Endodermal cell (in vitro differentiated cells): ENCODE data around the gene ARHGAP5. TPM values are rescaled to one million over a fixed set of nuclear protein-coding genes. Genes with fewer than 3 reads are reported as not detected.
A peak's percentile ranks its signal among the peaks of the same experiment; 100 is the strongest.

ENCODE experiments used
- DNase-seq: peaks from one replicate; pipeline ENCODE4 v3.0.0-alpha.2; 2017
- H3K27ac ChIP-seq: 2 replicates; pipeline ENCODE4 v1.5.1; 2013; ENCODE audit warnings: mild to moderate bottlenecking, low read depth, low read length, moderate library complexity
- H3K27me3 ChIP-seq: 2 replicates; pipeline ENCODE4 v1.6.1; 2013; ENCODE audit warnings: mild to moderate bottlenecking, low read length, moderate library complexity; ENCODE audit not compliant: insufficient read depth, control insufficient read depth, poor library complexity, severe bottlenecking
- H3K36me3 ChIP-seq: 2 replicates; pipeline ENCODE4 v1.7.0; 2013; ENCODE audit warnings: mild to moderate bottlenecking, low read length, moderate library complexity; ENCODE audit not compliant: control insufficient read depth, insufficient read depth
- H3K4me1 ChIP-seq: one replicate; pipeline ENCODE4 v1.7.0; 2013; ENCODE audit warnings: low read length; ENCODE audit not compliant: control insufficient read depth, insufficient read depth
- H3K4me3 ChIP-seq: 2 replicates; pipeline ENCODE4 v1.5.1; 2013; ENCODE audit warnings: mild to moderate bottlenecking, low read length, moderate library complexity
- H3K9ac ChIP-seq: 2 replicates; pipeline ENCODE4 v1.6.1; 2013; ENCODE audit warnings: mild to moderate bottlenecking, low read length, moderate library complexity; ENCODE audit not compliant: poor library complexity, severe bottlenecking; ENCODE audit errors: extremely low read depth
- H3K9me3 ChIP-seq: 2 replicates; pipeline ENCODE4 v1.6.1; 2013; ENCODE audit warnings: mild to moderate bottlenecking, low read length, moderate library complexity; ENCODE audit not compliant: control insufficient read depth
- H3K27ac Mint-ChIP-seq: 2 replicates; pipeline ENCODE4 v1.8.0; 2020; ENCODE audit warnings: mixed read lengths
- H3K27me3 Mint-ChIP-seq: 2 replicates; pipeline ENCODE4 v1.8.0; 2021; ENCODE audit warnings: mild to moderate bottlenecking, mixed read lengths; ENCODE audit not compliant: insufficient read depth
- H3K36me3 Mint-ChIP-seq: 2 replicates; pipeline ENCODE4 v1.8.0; 2020; ENCODE audit warnings: low read depth, mixed read lengths
- H3K4me1 Mint-ChIP-seq: 2 replicates; pipeline ENCODE4 v1.8.0; 2020; ENCODE audit warnings: mixed read lengths
- H3K4me3 Mint-ChIP-seq: 2 replicates; pipeline ENCODE4 v1.8.0; 2020; ENCODE audit warnings: mild to moderate bottlenecking, moderate library complexity, mixed read lengths
- H3K9me3 Mint-ChIP-seq: 2 replicates; pipeline ENCODE4 v1.8.0; 2020; ENCODE audit warnings: mild to moderate bottlenecking, mixed read lengths
- WGBS, 2 experiments: methylation state at CpG; one replicate each; pipeline versions ENCODE4 v1.1.5 to v1.1.7; 2013; ENCODE audit warnings: missing lambda C conversion rate in 2 of 2, mixed read lengths in 1 of 2; ENCODE audit not compliant: insufficient coverage in 1 of 2, insufficient read length in 1 of 2; 5-methylcytosine and 5-hydroxymethylcytosine counted together
- total RNA-seq, 2 donors: library from RNA; stranded (reverse); fragmentation: NEBNext Ultra II Directional in 1 of 2; extraction: Animal tissue kit (Norgen Biotek cat#: 25700) in 1 of 2; gene quantifications; 2 replicates in 1 of 2; 3 replicates in 1 of 2; pipeline ENCODE4 v1.2.1, GENCODE V29; 2021
- TF ChIP-seq, protein P1 (sequence below): fragments of 200-600 bp; sonication (generic); conservative IDR thresholded peaks from 2 replicates; pipeline ENCODE4 v1.5.0; 2021; ENCODE audit warnings: antibody characterized with exemption, mild to moderate bottlenecking

The ARHGAP5 gene
- total RNA-seq, 2 donors from 2014 or later = 122 to 133 TPM

DNA sequence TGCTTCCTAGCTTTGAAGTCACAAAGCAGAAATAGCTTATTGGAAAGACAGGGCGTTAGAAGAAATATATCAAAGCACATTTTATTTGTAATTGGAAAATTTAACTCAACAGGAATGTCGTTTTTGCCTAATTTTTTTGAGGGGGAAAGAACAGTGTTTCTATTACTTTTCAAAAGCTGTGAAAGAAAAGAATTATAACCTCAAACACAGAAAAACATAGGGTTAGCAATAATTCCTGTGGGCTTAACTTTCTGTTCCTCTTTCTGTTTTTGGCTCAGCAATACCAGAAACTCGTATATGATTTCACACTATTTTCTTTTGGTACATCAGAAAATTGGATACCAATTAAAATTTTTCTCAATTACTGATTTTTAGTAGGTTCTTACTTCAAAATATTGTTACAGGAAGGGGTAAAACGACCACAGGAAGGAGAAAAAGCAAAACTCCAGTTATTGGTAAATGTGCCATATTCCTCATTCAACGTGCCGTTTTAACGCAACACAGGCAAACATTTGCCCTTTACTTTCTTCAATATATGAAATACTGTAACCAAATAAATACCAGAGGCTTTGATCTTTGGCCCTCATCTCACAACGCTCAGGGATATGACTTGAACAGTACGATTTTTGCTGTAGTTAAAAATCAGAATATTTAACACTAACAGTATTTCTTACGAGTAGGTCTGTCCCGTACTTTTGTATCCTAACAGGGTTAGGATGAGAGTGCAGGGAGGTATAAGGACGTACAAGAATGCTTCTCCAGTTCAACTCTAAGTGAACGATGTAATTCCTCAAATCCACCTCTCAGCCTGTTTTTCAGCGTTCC lies 123.5 kb downstream of the ARHGAP5 start:
- H3K27ac Mint-ChIP-seq = no peak overlapping the region
- TF ChIP-seq, protein P1, sequence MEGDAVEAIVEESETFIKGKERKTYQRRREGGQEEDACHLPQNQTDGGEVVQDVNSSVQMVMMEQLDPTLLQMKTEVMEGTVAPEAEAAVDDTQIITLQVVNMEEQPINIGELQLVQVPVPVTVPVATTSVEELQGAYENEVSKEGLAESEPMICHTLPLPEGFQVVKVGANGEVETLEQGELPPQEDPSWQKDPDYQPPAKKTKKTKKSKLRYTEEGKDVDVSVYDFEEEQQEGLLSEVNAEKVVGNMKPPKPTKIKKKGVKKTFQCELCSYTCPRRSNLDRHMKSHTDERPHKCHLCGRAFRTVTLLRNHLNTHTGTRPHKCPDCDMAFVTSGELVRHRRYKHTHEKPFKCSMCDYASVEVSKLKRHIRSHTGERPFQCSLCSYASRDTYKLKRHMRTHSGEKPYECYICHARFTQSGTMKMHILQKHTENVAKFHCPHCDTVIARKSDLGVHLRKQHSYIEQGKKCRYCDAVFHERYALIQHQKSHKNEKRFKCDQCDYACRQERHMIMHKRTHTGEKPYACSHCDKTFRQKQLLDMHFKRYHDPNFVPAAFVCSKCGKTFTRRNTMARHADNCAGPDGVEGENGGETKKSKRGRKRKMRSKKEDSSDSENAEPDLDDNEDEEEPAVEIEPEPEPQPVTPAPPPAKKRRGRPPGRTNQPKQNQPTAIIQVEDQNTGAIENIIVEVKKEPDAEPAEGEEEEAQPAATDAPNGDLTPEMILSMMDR = peak; percentile 29
- WGBS, 2 experiments = 26 to 35% methylated on average over 6 to 11 of the region's 14 CpGs

DNA sequence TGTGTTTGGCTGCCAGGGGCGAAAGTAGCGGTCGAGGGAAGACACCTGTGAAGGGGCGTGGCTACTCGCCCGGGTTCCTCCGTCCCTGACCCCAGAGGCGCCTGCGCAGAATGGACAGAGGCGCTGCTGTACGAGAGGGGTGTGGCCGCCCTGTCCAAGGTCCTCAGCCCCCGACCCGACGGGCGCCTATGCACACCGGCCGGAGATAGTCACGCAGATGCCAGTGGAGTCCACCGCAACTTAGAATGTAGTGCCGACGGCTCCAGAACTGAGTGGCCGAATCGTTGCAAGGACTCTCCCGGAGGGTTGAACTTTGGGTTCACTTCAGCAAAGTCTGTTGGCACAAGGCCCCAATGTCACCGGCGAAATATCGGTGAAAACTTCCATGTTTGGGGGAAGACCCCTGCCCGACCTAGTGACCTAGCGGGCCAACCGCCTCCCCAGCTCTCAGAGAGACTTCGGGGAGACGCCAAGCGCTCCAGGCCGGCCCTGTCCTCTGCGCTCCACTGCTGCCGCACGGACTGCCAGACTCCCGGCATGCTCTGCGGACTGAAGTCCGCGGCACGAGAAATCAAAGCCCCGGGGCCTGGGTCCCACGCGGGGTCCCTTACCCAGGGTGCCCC lies 124.2 kb downstream of the ARHGAP5 start:
- peak overlapping the region; percentile 95 for H3K27ac ChIP-seq
- DNase-seq = peak; percentile 98
- WGBS, 2 experiments = 0% methylated on average over 18 to 46 of the region's 46 CpGs
- H3K4me1 ChIP-seq = no peaks in the 10 kb centered on the region
- H3K9me3 ChIP-seq = no peaks in the 10 kb centered on the region
- H3K36me3 Mint-ChIP-seq = no peaks in the 10 kb centered on the region
- no peaks in the 10 kb centered on the region for H3K27me3 ChIP-seq
- peak overlapping the region; percentile 86 for H3K4me3 Mint-ChIP-seq
- peaks cover 36% of the 10 kb centered on the region for H3K4me1 Mint-ChIP-seq
- H3K4me3 ChIP-seq = peak overlapping the region; percentile 93
- peaks cover 7% of the 10 kb centered on the region for H3K27me3 Mint-ChIP-seq
- TF ChIP-seq, protein P1 = no peak
- H3K27ac Mint-ChIP-seq = peak overlapping the region; percentile 100
- peak overlapping the region; percentile 97 for H3K9ac ChIP-seq
- H3K36me3 ChIP-seq = no peaks in the 10 kb centered on the region
- H3K9me3 Mint-ChIP-seq = no peaks in the 10 kb centered on the region

More for the DNA sequence above, 123.5 kb downstream of the ARHGAP5 start:
- Mint-ChIP-seq H3K36me3 (no peaks in the 10 kb centered on the region), H3K27me3 (peaks cover 7% of the 10 kb centered on the region), H3K9me3 (no peaks in the 10 kb centered on the region), H3K4me1 (peaks cover 29% of the 10 kb centered on the region), H3K4me3 (peak overlapping the region; percentile 86)
- Histone ChIP-seq H3K36me3 (no peaks in the 10 kb centered on the region), H3K4me3 (peak overlapping the region; percentile 93), H3K4me1 (no peaks in the 10 kb centered on the region), H3K9me3 (no peaks in the 10 kb centered on the region), H3K27me3 (no peaks in the 10 kb centered on the region), H3K9ac (no peak overlapping the region), H3K27ac (no peak overlapping the region)
- no peak for DNase-seq

DNA sequence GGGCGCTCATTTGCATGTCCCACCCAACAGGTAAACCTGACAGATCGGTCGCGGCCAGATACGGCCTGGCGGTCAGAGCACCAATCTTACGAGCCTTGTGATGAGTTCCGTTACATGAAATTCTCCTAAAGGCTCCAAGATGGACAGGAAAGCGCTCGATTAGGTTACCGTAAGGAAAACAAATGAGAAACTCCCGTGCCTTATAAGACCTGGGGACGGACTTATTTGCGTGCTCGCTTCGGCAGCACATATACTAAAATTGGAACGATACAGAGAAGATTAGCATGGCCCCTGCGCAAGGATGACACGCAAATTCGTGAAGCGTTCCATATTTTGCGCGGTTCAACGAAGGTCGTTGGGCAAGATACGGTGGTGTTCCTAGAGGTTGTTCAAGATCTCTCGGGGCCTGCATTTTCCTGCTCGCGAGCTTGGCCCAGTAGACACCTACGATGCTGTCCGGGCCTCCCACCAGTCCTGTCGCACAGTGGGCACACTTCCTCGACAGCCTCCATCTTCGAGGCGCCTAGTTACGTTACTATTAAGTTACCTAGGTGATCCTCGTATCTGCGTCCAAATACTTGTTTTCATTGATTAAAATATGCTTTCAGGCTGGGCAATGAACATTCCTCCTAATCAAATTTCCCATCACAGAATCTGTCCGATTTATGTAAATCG lies 124.8 kb downstream of the ARHGAP5 start, which contains the start of gene RNU6-7:
Gene RNU6-7 (plus strand): TSS at position 230 of the 675 bp plus-strand sequence.
- no peaks in the 10 kb centered on the region for H3K36me3 Mint-ChIP-seq
- peak within 1 kb of the TSS; percentile 86 for H3K4me3 Mint-ChIP-seq
- H3K9ac ChIP-seq = peak within 1 kb of the TSS; percentile 97
- no peaks in the 10 kb centered on the region for H3K9me3 Mint-ChIP-seq
- peak within 1 kb of the TSS; percentile 95 for H3K27ac ChIP-seq
- peak within 1 kb of the TSS; percentile 100 for H3K27ac Mint-ChIP-seq
- TF ChIP-seq, protein P1 = no peak
- H3K4me1 Mint-ChIP-seq = peaks cover 42% of the 10 kb centered on the region
- DNase-seq = peak; percentile 66
- H3K27me3 Mint-ChIP-seq = peaks cover 7% of the 10 kb centered on the region
- WGBS, 2 experiments = 2% methylated on average over 23 to 40 of the region's 40 CpGs
- no peaks in the 10 kb centered on the region for H3K27me3 ChIP-seq
- H3K9me3 ChIP-seq = no peaks in the 10 kb centered on the region
- no peaks in the 10 kb centered on the region for H3K4me1 ChIP-seq
- H3K36me3 ChIP-seq = no peaks in the 10 kb centered on the region
- peak within 1 kb of the TSS; percentile 93 for H3K4me3 ChIP-seq
